ENCODE data around the gene SIRPA. TPM values are rescaled to one million over a fixed set of nuclear protein-coding genes. Genes with fewer than 3 reads are reported as not detected.

SIRPA gene
- polyA plus RNA-seq, 1 donor from 2014 or later = 8.0 TPM

DNA sequence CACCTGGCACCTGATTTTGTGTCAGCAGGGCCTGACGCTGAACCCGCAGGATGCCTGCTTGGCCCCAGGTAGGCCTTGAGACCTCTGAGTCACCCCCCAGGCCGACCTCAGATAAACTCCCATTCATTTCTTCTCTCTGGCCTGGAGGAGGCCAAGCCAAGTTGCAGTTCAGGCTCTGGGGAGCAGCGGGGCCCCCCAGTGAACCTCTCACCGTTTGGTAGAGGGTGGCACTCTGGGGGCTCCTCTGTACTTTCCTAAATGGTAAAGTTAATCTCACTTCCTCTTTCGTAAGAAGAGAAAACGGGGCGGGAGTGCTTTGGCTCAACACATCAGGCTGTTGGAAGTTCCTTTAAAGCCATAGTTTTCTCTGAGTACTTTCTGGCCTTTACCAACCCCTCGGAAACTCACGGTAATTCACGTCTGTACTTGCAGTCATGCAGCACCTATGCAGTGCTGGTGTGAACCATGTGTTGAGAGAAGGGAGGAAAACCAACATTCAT, 2.8 kb downstream of the SIRPA start:
- H3K9me3 ChIP-seq (ENCODE audit: low read length) = no peaks in the 10 kb centered on the region
- H3K9ac ChIP-seq (ENCODE audit: low read length) = no peak overlapping the region
- no peaks in the 10 kb centered on the region for H3K79me2 ChIP-seq (replicated peaks; ENCODE audit: insufficient read depth, low read length)
- no peaks in the 10 kb centered on the region for H3F3A ChIP-seq (ENCODE audit: insufficient read depth, low read length, poor library complexity, severe bottlenecking)
- no peak for TF ChIP-seq RAD21 (conservative IDR thresholded peaks at IDR 0.05)
- TF ChIP-seq, protein P1, sequence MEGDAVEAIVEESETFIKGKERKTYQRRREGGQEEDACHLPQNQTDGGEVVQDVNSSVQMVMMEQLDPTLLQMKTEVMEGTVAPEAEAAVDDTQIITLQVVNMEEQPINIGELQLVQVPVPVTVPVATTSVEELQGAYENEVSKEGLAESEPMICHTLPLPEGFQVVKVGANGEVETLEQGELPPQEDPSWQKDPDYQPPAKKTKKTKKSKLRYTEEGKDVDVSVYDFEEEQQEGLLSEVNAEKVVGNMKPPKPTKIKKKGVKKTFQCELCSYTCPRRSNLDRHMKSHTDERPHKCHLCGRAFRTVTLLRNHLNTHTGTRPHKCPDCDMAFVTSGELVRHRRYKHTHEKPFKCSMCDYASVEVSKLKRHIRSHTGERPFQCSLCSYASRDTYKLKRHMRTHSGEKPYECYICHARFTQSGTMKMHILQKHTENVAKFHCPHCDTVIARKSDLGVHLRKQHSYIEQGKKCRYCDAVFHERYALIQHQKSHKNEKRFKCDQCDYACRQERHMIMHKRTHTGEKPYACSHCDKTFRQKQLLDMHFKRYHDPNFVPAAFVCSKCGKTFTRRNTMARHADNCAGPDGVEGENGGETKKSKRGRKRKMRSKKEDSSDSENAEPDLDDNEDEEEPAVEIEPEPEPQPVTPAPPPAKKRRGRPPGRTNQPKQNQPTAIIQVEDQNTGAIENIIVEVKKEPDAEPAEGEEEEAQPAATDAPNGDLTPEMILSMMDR (IDR thresholded peaks at IDR 0.05; ENCODE audit: poor library complexity, severe bottlenecking) = no peak
- TF ChIP-seq MXI1 (conservative IDR thresholded peaks at IDR 0.05; ENCODE audit: poor library complexity, severe bottlenecking) = no peak
- no peak for TF ChIP-seq EP300 (conservative IDR thresholded peaks at IDR 0.05; ENCODE audit: poor library complexity, severe bottlenecking)
- no peak for TF ChIP-seq POLR2AphosphoS5 (IDR thresholded peaks at IDR 0.05)
- no peak for TF ChIP-seq EZH2 (IDR thresholded peaks at IDR 0.05; ENCODE audit: borderline replicate concordance, insufficient read depth, low read length, poor library complexity, severe bottlenecking)
- TF ChIP-seq TAF1 (IDR thresholded peaks at IDR 0.05; ENCODE audit: low read depth) = no peak
- no peak overlapping the region for H3K4me2 ChIP-seq (ENCODE audit: low read length)
- H3K27me3 ChIP-seq (ENCODE audit: insufficient read depth, low read depth, low read length) = peaks cover 5% of the 10 kb centered on the region
- H4K20me1 ChIP-seq (ENCODE audit: insufficient read depth) = no peaks in the 10 kb centered on the region
- no peak overlapping the region for H3K27ac ChIP-seq (ENCODE audit: low read length)
- no peaks in the 10 kb centered on the region for H3K9me2 ChIP-seq (ENCODE audit: insufficient read depth, low read length)
- no peak overlapping the region for H3K4me3 ChIP-seq (ENCODE audit: low read length)
- no peaks in the 10 kb centered on the region for H3K36me3 ChIP-seq (ENCODE audit: insufficient read depth, low read length)
- H2AFZ ChIP-seq (ENCODE audit: low read depth, low read length) = no peak overlapping the region

DNA sequence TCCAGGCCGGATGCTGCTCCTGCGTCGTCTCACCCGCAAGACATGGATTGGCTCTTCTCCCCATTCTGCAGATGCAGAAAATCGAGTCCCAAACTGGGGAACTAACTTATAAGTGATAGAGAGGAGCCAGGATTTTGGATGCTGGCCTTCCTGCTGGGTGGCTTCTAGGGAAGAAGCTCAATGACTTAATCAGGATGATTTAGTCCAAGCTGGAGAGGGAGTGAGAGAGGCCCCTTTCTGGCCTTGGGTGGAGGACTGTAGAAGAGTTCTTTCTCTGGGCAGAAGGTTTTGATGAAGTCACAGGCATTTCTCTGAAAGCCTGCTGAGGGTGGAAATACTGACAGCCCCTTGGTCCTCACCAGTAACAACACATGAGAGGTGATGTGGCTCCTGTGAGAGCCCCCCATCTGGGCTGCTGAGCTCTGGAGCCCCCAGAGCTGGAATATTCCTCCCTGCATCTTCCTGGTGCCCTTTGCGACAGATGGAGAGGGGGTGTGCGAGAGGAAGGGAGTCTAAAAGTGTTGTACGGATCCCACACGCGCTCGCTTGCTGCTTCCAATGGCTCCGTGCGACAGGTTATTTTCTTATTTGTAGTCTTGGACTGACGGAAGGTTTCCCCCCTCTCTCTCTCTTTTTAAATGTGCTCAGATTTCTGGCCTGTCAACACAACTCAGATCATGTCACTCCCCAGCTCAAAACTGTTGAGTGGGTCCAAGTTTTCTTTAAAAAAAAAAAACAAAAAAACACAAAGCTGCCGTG, 3.5 kb downstream of the SIRPA start:
- no peak overlapping the region for H2AFZ ChIP-seq (ENCODE audit: low read depth, low read length)
- no peak overlapping the region for H3K27ac ChIP-seq (ENCODE audit: low read length)
- TF ChIP-seq MXI1 (conservative IDR thresholded peaks at IDR 0.05; ENCODE audit: poor library complexity, severe bottlenecking) (no peak), TAF1 (IDR thresholded peaks at IDR 0.05; ENCODE audit: low read depth) (no peak), EZH2 (IDR thresholded peaks at IDR 0.05; ENCODE audit: borderline replicate concordance, insufficient read depth, low read length, poor library complexity, severe bottlenecking) (no peak), POLR2AphosphoS5 (IDR thresholded peaks at IDR 0.05) (no peak), RAD21 (conservative IDR thresholded peaks at IDR 0.05) (no peak), EP300 (conservative IDR thresholded peaks at IDR 0.05; ENCODE audit: poor library complexity, severe bottlenecking) (no peak), SMC3 (conservative IDR thresholded peaks at IDR 0.05; ENCODE audit: poor library complexity) (no peak)
- TF ChIP-seq, protein P1 (IDR thresholded peaks at IDR 0.05; ENCODE audit: poor library complexity, severe bottlenecking) = no peak
- TF ChIP-seq, protein P2, sequence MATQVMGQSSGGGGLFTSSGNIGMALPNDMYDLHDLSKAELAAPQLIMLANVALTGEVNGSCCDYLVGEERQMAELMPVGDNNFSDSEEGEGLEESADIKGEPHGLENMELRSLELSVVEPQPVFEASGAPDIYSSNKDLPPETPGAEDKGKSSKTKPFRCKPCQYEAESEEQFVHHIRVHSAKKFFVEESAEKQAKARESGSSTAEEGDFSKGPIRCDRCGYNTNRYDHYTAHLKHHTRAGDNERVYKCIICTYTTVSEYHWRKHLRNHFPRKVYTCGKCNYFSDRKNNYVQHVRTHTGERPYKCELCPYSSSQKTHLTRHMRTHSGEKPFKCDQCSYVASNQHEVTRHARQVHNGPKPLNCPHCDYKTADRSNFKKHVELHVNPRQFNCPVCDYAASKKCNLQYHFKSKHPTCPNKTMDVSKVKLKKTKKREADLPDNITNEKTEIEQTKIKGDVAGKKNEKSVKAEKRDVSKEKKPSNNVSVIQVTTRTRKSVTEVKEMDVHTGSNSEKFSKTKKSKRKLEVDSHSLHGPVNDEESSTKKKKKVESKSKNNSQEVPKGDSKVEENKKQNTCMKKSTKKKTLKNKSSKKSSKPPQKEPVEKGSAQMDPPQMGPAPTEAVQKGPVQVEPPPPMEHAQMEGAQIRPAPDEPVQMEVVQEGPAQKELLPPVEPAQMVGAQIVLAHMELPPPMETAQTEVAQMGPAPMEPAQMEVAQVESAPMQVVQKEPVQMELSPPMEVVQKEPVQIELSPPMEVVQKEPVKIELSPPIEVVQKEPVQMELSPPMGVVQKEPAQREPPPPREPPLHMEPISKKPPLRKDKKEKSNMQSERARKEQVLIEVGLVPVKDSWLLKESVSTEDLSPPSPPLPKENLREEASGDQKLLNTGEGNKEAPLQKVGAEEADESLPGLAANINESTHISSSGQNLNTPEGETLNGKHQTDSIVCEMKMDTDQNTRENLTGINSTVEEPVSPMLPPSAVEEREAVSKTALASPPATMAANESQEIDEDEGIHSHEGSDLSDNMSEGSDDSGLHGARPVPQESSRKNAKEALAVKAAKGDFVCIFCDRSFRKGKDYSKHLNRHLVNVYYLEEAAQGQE (IDR thresholded peaks at IDR 0.05; ENCODE audit: borderline replicate concordance) = no peak
- H3K79me2 ChIP-seq (replicated peaks; ENCODE audit: insufficient read depth, low read length) = no peaks in the 10 kb centered on the region
- no peaks in the 10 kb centered on the region for H3F3A ChIP-seq (ENCODE audit: insufficient read depth, low read length, poor library complexity, severe bottlenecking)
- no peaks in the 10 kb centered on the region for H4K20me1 ChIP-seq (ENCODE audit: insufficient read depth)
- no peak overlapping the region for H3K4me2 ChIP-seq (ENCODE audit: low read length)
- no peak overlapping the region for H3K4me3 ChIP-seq (ENCODE audit: low read length)
- no peaks in the 10 kb centered on the region for H3K9me3 ChIP-seq (ENCODE audit: low read length)
- H3K36me3 ChIP-seq (ENCODE audit: insufficient read depth, low read length) = no peaks in the 10 kb centered on the region
- H3K9ac ChIP-seq (ENCODE audit: low read length) = no peak overlapping the region
- no peaks in the 10 kb centered on the region for H3K27me3 ChIP-seq (ENCODE audit: insufficient read depth, low read depth, low read length)
- H3K9me2 ChIP-seq (ENCODE audit: insufficient read depth, low read length) = no peaks in the 10 kb centered on the region

All from neural cell (in vitro differentiated cells).